IMR-90 (cell line): ENCODE results near the gene TIE1.

Experiments used
- BHLHE40 ChIP-seq: fragments of 150-350 bp; IDR thresholded peaks from 2 replicates; pipeline ENCODE4 v1.6.1; 2016; ENCODE audit warnings: mild to moderate bottlenecking, low read depth, low read length
- CEBPB ChIP-seq: IDR thresholded peaks from 2 replicates; pipeline ENCODE4 v1.6.1; 2012; ENCODE audit warnings: low read depth, low read length, improper control_type of control experiment
- CTCF ChIP-seq: conservative IDR thresholded peaks from 2 replicates; pipeline ENCODE4 v1.5.1; 2012; ENCODE audit warnings: mild to moderate bottlenecking, low read depth, low read length, improper control_type of control experiment
- ELK1 ChIP-seq: fragments of 150-350 bp; IDR thresholded peaks from 2 replicates; pipeline ENCODE4 v1.6.1; 2016; ENCODE audit warnings: low read depth, mild to moderate bottlenecking, low read length, moderate library complexity, borderline replicate concordance
- FOS ChIP-seq: fragments of 150-350 bp; IDR thresholded peaks from 2 replicates; pipeline ENCODE4 v1.6.1; 2016; ENCODE audit warnings: low read depth, low read length
- MAFK ChIP-seq: IDR thresholded peaks from 2 replicates; pipeline ENCODE4 v1.6.1; 2012; ENCODE audit warnings: low read depth, low read length, improper control_type of control experiment
- MAZ ChIP-seq: IDR thresholded peaks from 2 replicates; pipeline ENCODE4 v1.6.1; 2012; ENCODE audit warnings: low read depth, mild to moderate bottlenecking, low read length, improper control_type of control experiment, moderate library complexity, borderline replicate concordance
- NFE2L2 ChIP-seq: fragments of 150-350 bp; IDR thresholded peaks from 2 replicates; pipeline ENCODE4 v1.6.1; 2016; ENCODE audit warnings: low read depth, mild to moderate bottlenecking, low read length
- POLR2A ChIP-seq: IDR thresholded peaks from 2 replicates; pipeline ENCODE4 v1.6.1; 2012; ENCODE audit warnings: mild to moderate bottlenecking, low read depth, low read length
- RAD21 ChIP-seq: IDR thresholded peaks from 2 replicates; pipeline ENCODE4 v1.6.1; 2012; ENCODE audit warnings: low read length, improper control_type of control experiment
- RFX5 ChIP-seq: IDR thresholded peaks from 2 replicates; pipeline ENCODE4 v1.8.0; 2012; ENCODE audit warnings: low read depth, mild to moderate bottlenecking, low read length, moderate library complexity
- SMC3 ChIP-seq: fragments of 150-350 bp; IDR thresholded peaks from 2 replicates; pipeline ENCODE4 v1.6.1; 2016; ENCODE audit warnings: low read depth, mild to moderate bottlenecking, antibody characterized with exemption, low read length, moderate library complexity
- USF2 ChIP-seq: fragments of 150-350 bp; IDR thresholded peaks from 2 replicates; pipeline ENCODE4 v1.6.1; 2017; ENCODE audit warnings: mild to moderate bottlenecking, antibody characterized with exemption, low read length, low read depth

- no peak for TF ChIP-seq POLR2A
- no peak for TF ChIP-seq CTCF
- TF ChIP-seq CEBPB: no peak
- no peak for TF ChIP-seq NFE2L2
- TF ChIP-seq USF2: no peak
- TF ChIP-seq RFX5: no peak
- TF ChIP-seq ELK1: no peak
- no peak for TF ChIP-seq SMC3
- TF ChIP-seq RAD21: no peak
- TF ChIP-seq MAZ: no peak
- no peak for TF ChIP-seq FOS
- no peak for TF ChIP-seq MAFK
- no peak for TF ChIP-seq BHLHE40
Measured at GRCh38 chr1:43296207-43296606, 4.6 kb upstream of the TIE1 start.
